K562 (cell line): ENCODE results near the gene PRF1. TPM values are rescaled to one million over a fixed set of nuclear protein-coding genes. Genes with fewer than 3 reads are reported as not detected.

Experiments
- ATAC-seq: fragments of 200-7000 bp; cut with Tn5 transposase; 3 replicates; pipeline ENCODE4 v1.9.1; 2020; ENCODE audit warnings: moderate library complexity
- BruUV-seq: library from RNA; stranded (reverse); fragments of 400-500 nt; replicated peaks from 2 replicates; lab custom pipeline; 2021; lab: Mats Ljungman, UMichigan
- CTCF ChIA-PET: fragments of 300-600 bp; formaldehyde crosslinking; extraction: SDS; loops from one replicate; lab custom pipeline; 2021; ENCODE audit warnings: low intra/inter-chr PET ratio; lab: Yijun Ruan, JAX
- POLR2A ChIA-PET: fragments of 300-600, 350-650 bp; sonication (Branson Sonifier 250); formaldehyde crosslinking; extraction: SDS; loops from one replicate; lab custom pipeline; 2021; ENCODE audit warnings: antibody characterized with exemption, inconsistent platforms; lab: Yijun Ruan, JAX
- DNase-seq, 4 experiments: peaks; one replicate each; pipeline versions ENCODE4 v3.0.0 to v3.0.0-alpha.2; 2011 to 2018; ENCODE audit warnings: low spot score in 3 of 4, mixed read lengths in 3 of 4; ENCODE audit errors: extremely low read depth in 1 of 4
- FAIRE-seq: peaks from 2 replicates; lab custom pipeline; 2011; peaks lifted over from hg19 to GRCh38; lab: Jason Lieb, UNC
- H2AFZ ChIP-seq: 2 replicates; pipeline ENCODE4 v1.6.0; 2011; ENCODE audit warnings: low read depth, low read length, control low read depth, inconsistent platforms
- H3K27ac ChIP-seq: fragments of 200-600 bp; 3 replicates; pipeline ENCODE4 v1.8.0; 2011; ENCODE audit warnings: low read depth, mild to moderate bottlenecking, control low read depth, inconsistent platforms, low read length, moderate library complexity, mixed read lengths; ENCODE audit errors: extremely low read depth
- H3K27me3 ChIP-seq, 2 experiments: fragments of 300-600 bp in 1 of 2; 2 replicates in 1 of 2; 3 replicates in 1 of 2; pipeline versions ENCODE4 v1.6.0 to v1.8.0; 2011; ENCODE audit warnings: inconsistent platforms in 2 of 2, low read length in 2 of 2, mild to moderate bottlenecking in 1 of 2, mixed read lengths in 1 of 2, moderate library complexity in 1 of 2; ENCODE audit not compliant: control insufficient read depth in 2 of 2, insufficient read depth in 2 of 2
- H3K36me3 ChIP-seq: fragments of 300-600 bp; 3 replicates; pipeline ENCODE4 v1.8.0; 2011; ENCODE audit warnings: mild to moderate bottlenecking, low read length, inconsistent platforms; ENCODE audit not compliant: control insufficient read depth, insufficient read depth
- H3K4me1 ChIP-seq, 2 experiments: fragments of 200-600 bp in 1 of 2; replicated peaks in 1 of 2; 2 replicates in 1 of 2; 3 replicates in 1 of 2; pipeline versions ENCODE4 v1.5.1 to v1.8.0; 2011; ENCODE audit warnings: inconsistent platforms in 2 of 2, low read length in 2 of 2, mild to moderate bottlenecking in 1 of 2, mixed read lengths in 1 of 2, moderate library complexity in 1 of 2; ENCODE audit not compliant: control insufficient read depth in 2 of 2, insufficient read depth in 2 of 2
- H3K4me2 ChIP-seq: 2 replicates; pipeline ENCODE4 v1.6.1; 2011; ENCODE audit warnings: low read length, control low read depth, inconsistent platforms, mixed read lengths; ENCODE audit not compliant: insufficient read depth
- H3K4me3 ChIP-seq: fragments of 200-600 bp; sonication (generic), shearing (Covaris generic); 2 replicates; pipeline ENCODE4 v1.5.1; 2016; ENCODE audit warnings: control low read depth, inconsistent platforms
- H3K79me2 ChIP-seq: fragments of 200-600 bp; 3 replicates; pipeline ENCODE4 v1.8.0; 2011; ENCODE audit warnings: low read length, inconsistent platforms; ENCODE audit not compliant: control insufficient read depth, insufficient read depth
- H3K9ac ChIP-seq, 2 experiments: 2 replicates each; pipeline versions ENCODE4 v1.6.0 to v1.6.1; 2011; ENCODE audit warnings: low read depth in 2 of 2, low read length in 2 of 2, control low read depth in 1 of 2, inconsistent platforms in 1 of 2, mild to moderate bottlenecking in 1 of 2, mixed read lengths in 1 of 2; ENCODE audit not compliant: insufficient read depth in 1 of 2
- H3K9me1 ChIP-seq: one replicate; pipeline ENCODE4 v1.6.0; 2011; ENCODE audit warnings: inconsistent platforms, mild to moderate bottlenecking, low read length, moderate library complexity; ENCODE audit not compliant: control insufficient read depth, insufficient read depth
- H3K9me3 ChIP-seq: replicated peaks from 2 replicates; pipeline ENCODE4 v1.5.1; 2011; ENCODE audit warnings: low read depth, low read length, inconsistent platforms; ENCODE audit not compliant: control insufficient read depth, insufficient read depth
- H4K20me1 ChIP-seq: replicated peaks from 2 replicates; pipeline ENCODE4 v1.6.1; 2011; ENCODE audit warnings: low read length, inconsistent platforms, mixed read lengths; ENCODE audit not compliant: control insufficient read depth, insufficient read depth
- ATF1 ChIP-seq, 2 experiments: fragments of 450-650 bp in 1 of 2; IDR thresholded peaks; 2 replicates each; pipeline ENCODE4 v1.6.1; 2016; ENCODE audit warnings: missing compliant biosample characterization in 1 of 2, missing genetic modification characterization in 1 of 2
- BCOR ChIP-seq: fragments of 450-650 bp; IDR thresholded peaks from 2 replicates; pipeline ENCODE4 v1.6.1; 2016
- NFRKB ChIP-seq: fragments of 450-650 bp; IDR thresholded peaks from 2 replicates; pipeline ENCODE4 v1.6.1; 2016; ENCODE audit warnings: low read depth
- PYGO2 ChIP-seq: fragments of 450-650 bp; IDR thresholded peaks from 2 replicates; pipeline ENCODE4 v1.6.1; 2016; ENCODE audit warnings: mild to moderate bottlenecking, missing genetic modification characterization, moderate library complexity, missing compliant biosample characterization
- STAG1 ChIP-seq: sonication (generic); formaldehyde crosslinking; IDR thresholded peaks from 2 replicates; pipeline ENCODE4 v1.5.0; 2020; ENCODE audit warnings: missing genetic modification reagents, borderline replicate concordance
- TCF7 ChIP-seq: sonication (generic); IDR thresholded peaks from 2 replicates; pipeline ENCODE4 v1.6.1; 2016; ENCODE audit warnings: antibody characterized with exemption, borderline replicate concordance
- TEAD2 ChIP-seq: fragments of 450-650 bp; IDR thresholded peaks from 2 replicates; pipeline ENCODE4 v1.6.1; 2016; ENCODE audit warnings: missing genetic modification characterization, control low read depth, missing compliant biosample characterization
- ZNF197 ChIP-seq: fragments of 200-800 bp; sonication (Bioruptor generic); IDR thresholded peaks from 2 replicates; pipeline ENCODE4 v1.6.1; 2016; ENCODE audit warnings: low read depth, missing genetic modification characterization, missing compliant biosample characterization
- ZNF324 ChIP-seq: fragments of 250-450 bp; sonication (Bioruptor Pico); IDR thresholded peaks from 2 replicates; pipeline ENCODE4 v1.4.0; 2020; ENCODE audit warnings: mild to moderate bottlenecking
- WGBS: fragments of 100-300 bp; shearing (Covaris generic); methylation state at CpG from one replicate; pipeline ENCODE4 v1.1.6; 2016; ENCODE audit warnings: low coverage, mixed read lengths; ENCODE audit not compliant: insufficient coverage; ENCODE audit errors: missing lambda C conversion rate; 5-methylcytosine and 5-hydroxymethylcytosine counted together
- in situ Hi-C: fragments of 300-500 bp; cut with MboI; formaldehyde crosslinking; loops from 4 replicates; pipeline ENCODE4 v1.15.0; 2018; ENCODE audit warnings: inconsistent platforms, mixed read lengths
- intact Hi-C: fragments of 100-400 bp; cut with micrococcal nuclease; formaldehyde crosslinking; loops from 2 replicates; pipeline ENCODE4 v1.14.2; 2022
- polyA plus RNA-seq, 8 experiments: library from polyadenylated mRNA; depleted of rRNA in 4 of 8; stranded (reverse) in 5 of 8; unstranded in 3 of 8; fragments of >200 nt; fragmentation: Nextera tagmentation in 2 of 8; fragmentation: Illumina TruSeq in 1 of 8; extraction: Ambion mirVana in 2 of 8; extraction: Trizol in 1 of 8; gene quantifications; 2 replicates each; pipeline versions ENCODE4 v1.2.1 to v1.2.3, GENCODE V29; 2011 to 2014; ENCODE audit warnings: inconsistent platforms in 1 of 8, missing spikeins in 1 of 8
- total RNA-seq, 7 experiments: library from RNA; depleted of rRNA in 6 of 7; stranded (reverse); fragments of >200 nt in 6 of 7; fragmentation: Illumina TruSeq in 2 of 7; extraction: Trizol in 2 of 7; gene quantifications; 2 replicates each; pipeline versions ENCODE4 v1.2.1 to v1.2.3, GENCODE V29; 2011 to 2021; ENCODE audit warnings: low replicate concordance in 1 of 7
- TF ChIP-seq, protein P1 (sequence below): fragments of 250-450 bp; sonication (Bioruptor Pico); IDR thresholded peaks from 2 replicates; pipeline ENCODE4 v1.5.0; 2021
- TF ChIP-seq, protein P2 (sequence below): fragments of 450-650 bp; IDR thresholded peaks from 2 replicates; pipeline ENCODE4 v1.6.1; 2016; ENCODE audit warnings: antibody characterized with exemption
- TF ChIP-seq, protein P3 (sequence below): fragments of 250-450 bp; sonication (Bioruptor Pico); IDR thresholded peaks from 2 replicates; pipeline ENCODE4 v1.8.0; 2022; ENCODE audit warnings: inconsistent platforms
- TF ChIP-seq, protein P4 (sequence below): conservative IDR thresholded peaks from 2 replicates; pipeline ENCODE4 v1.6.1; 2011; ENCODE audit warnings: low read depth, mild to moderate bottlenecking, low read length; ENCODE audit not compliant: control insufficient read depth

The PRF1 gene
- total and polyA plus RNA-seq, 9 of the 15 experiments (the other 6 are each of a cell fraction or from before 2014, with no cell fraction given): 3.8 to 8.6 (median 6.3) TPM

DNA sequence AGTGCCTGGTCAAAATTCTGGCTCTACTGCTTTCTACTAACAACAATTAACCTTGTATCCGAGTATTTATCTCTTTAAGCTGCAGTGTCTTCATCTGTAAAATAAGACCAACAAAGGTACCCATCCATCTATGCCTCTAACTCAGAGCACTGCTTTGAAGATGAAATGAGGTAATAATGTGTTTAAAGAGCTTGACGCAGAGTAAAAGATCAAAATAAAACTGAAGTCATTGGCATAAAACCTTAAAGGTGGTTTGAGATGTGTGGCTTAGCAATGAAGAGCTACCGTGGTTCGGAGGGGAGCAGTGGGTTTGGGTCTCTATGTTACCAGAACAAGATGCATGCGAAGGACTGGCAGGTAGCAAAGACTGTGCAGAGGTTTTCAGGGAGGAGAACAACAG is 16.1 kb upstream of the PRF1 start:
- peak overlapping the region; percentile 82 for H2AFZ ChIP-seq
- intact Hi-C loops: loop anchor here (1.0 to 5.0 kb wide), 8 partner anchors 41 to 262 kb away; partner anchors contain the start of gene SGPL1
- H3K36me3 ChIP-seq: no peaks in the 10 kb centered on the region
- 78% methylated on average over 5 of the region's 5 CpGs for WGBS
- 0 out of 4 replicates have a peak overlapping the region, but pooled peaks of 1 of the 2 experiments have one; percentile 1 for H3K9ac ChIP-seq
- no peak overlapping the region for H3K4me2 ChIP-seq
- in situ Hi-C loops: no loop called here
- no peak for DNase-seq
- no TSS peak for BruUV-seq
- FAIRE-seq: no peak
- no peak overlapping the region for H3K4me3 ChIP-seq
- peak overlapping the region; percentile 37; the same call in 2 of the 3 replicates for H3K27ac ChIP-seq
- H3K4me1 ChIP-seq: peaks cover 7 to 24% of the 10 kb centered on the region in 2 experiments
- CTCF ChIA-PET: interaction anchor here (0.6 to 1.1 kb wide), 2 partner anchors 34 to 54 kb away, joined by 3 read pairs; partner anchors contain the start of gene ADAMTS14
- H3K79me2 ChIP-seq: no peaks in the 10 kb centered on the region
- POLR2A ChIA-PET: interaction anchor here (0.6 to 1.1 kb wide), 5 partner anchors 21 to 667 kb away, joined by 3 to 4 read pairs (median 3); no protein-coding TSS in a partner anchor
- no peaks in the 10 kb centered on the region for H4K20me1 ChIP-seq
- peaks cover 12% of the 10 kb centered on the region for H3K9me3 ChIP-seq
- no peaks in the 10 kb centered on the region for H3K9me1 ChIP-seq
- no peaks in the 10 kb centered on the region for H3K27me3 ChIP-seq
- ATAC-seq: no peak; the same call in 2 of the 3 replicates
- TF ChIP-seq ZNF324 (CRISPR knock-in tag) (no peak), TCF7 (no peak), ZNF197 (CRISPR knock-in tag) (no peak), STAG1 (CRISPR knock-in tag) (no peak), BCOR (no peak), TEAD2 (tag) (no peak), ATF1 (CRISPR knock-in tag; IDR thresholded peaks at IDR 0.05) (no peak), ATF1 (tag; IDR thresholded peaks at IDR 0.05) (no peak), PYGO2 (no peak), NFRKB (0 out of 2 replicates have a peak, but pooled peaks have one; percentile 13)
- TF ChIP-seq, protein P1, sequence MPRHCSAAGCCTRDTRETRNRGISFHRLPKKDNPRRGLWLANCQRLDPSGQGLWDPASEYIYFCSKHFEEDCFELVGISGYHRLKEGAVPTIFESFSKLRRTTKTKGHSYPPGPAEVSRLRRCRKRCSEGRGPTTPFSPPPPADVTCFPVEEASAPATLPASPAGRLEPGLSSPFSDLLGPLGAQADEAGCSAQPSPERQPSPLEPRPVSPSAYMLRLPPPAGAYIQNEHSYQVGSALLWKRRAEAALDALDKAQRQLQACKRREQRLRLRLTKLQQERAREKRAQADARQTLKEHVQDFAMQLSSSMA (CRISPR knock-in tag): no peak
- TF ChIP-seq, protein P2, sequence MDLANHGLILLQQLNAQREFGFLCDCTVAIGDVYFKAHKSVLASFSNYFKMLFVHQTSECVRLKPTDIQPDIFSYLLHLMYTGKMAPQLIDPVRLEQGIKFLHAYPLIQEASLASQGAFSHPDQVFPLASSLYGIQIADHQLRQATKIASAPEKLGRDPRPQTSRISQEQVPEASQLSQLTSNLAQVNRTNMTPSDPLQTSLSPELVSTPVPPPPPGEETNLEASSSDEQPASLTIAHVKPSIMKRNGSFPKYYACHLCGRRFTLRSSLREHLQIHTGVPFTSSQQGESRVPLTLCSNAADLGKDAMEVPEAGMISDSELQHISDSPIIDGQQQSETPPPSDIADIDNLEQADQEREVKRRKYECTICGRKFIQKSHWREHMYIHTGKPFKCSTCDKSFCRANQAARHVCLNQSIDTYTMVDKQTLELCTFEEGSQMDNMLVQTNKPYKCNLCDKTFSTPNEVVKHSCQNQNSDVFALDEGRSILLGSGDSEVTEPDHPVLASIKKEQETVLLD: no peak
- TF ChIP-seq, protein P3, sequence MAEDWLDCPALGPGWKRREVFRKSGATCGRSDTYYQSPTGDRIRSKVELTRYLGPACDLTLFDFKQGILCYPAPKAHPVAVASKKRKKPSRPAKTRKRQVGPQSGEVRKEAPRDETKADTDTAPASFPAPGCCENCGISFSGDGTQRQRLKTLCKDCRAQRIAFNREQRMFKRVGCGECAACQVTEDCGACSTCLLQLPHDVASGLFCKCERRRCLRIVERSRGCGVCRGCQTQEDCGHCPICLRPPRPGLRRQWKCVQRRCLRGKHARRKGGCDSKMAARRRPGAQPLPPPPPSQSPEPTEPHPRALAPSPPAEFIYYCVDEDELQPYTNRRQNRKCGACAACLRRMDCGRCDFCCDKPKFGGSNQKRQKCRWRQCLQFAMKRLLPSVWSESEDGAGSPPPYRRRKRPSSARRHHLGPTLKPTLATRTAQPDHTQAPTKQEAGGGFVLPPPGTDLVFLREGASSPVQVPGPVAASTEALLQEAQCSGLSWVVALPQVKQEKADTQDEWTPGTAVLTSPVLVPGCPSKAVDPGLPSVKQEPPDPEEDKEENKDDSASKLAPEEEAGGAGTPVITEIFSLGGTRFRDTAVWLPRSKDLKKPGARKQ (CRISPR knock-in tag): no peak
- TF ChIP-seq, protein P4, sequence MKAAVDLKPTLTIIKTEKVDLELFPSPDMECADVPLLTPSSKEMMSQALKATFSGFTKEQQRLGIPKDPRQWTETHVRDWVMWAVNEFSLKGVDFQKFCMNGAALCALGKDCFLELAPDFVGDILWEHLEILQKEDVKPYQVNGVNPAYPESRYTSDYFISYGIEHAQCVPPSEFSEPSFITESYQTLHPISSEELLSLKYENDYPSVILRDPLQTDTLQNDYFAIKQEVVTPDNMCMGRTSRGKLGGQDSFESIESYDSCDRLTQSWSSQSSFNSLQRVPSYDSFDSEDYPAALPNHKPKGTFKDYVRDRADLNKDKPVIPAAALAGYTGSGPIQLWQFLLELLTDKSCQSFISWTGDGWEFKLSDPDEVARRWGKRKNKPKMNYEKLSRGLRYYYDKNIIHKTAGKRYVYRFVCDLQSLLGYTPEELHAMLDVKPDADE: no peak
